AG04450 (cell line): ENCODE measurements around the gene PRCP. TPM values are rescaled to one million over a fixed set of nuclear protein-coding genes. Genes with fewer than 3 reads are reported as not detected.

Experiments used
- CTCF ChIA-PET: fragments of 300-600, 350-600 bp; formaldehyde crosslinking; extraction: SDS; loops from one replicate; lab custom pipeline; 2022; ENCODE audit warnings: antibody characterized with exemption, inconsistent platforms; lab: Charles Lee
- POLR2A ChIA-PET: fragments of 350-600 bp; formaldehyde crosslinking; extraction: SDS; loops from one replicate; lab custom pipeline; 2021; ENCODE audit warnings: antibody characterized with exemption, inconsistent platforms; lab: Yijun Ruan, JAX
- DNase-seq: peaks from one replicate; pipeline ENCODE4 v3.0.0-alpha.2; 2011; ENCODE audit warnings: low read depth, low spot score
- H3K27ac ChIP-seq: one replicate; pipeline ENCODE4 v1.5.1; 2012; ENCODE audit warnings: low read depth, low read length, control low read depth
- H3K27me3 ChIP-seq: one replicate; pipeline ENCODE4 v1.6.0; 2012; ENCODE audit warnings: low read length; ENCODE audit not compliant: control insufficient read depth, insufficient read depth
- H3K4me3 ChIP-seq: 2 replicates; pipeline ENCODE4 v1.5.1; 2011; ENCODE audit warnings: mild to moderate bottlenecking, low read depth, low read length, control low read depth
- H3K9me3 ChIP-seq: 2 replicates; pipeline ENCODE4 v1.5.1; 2012; ENCODE audit warnings: low read length; ENCODE audit not compliant: control insufficient read depth, insufficient read depth
- CTCF ChIP-seq: IDR thresholded peaks from 2 replicates; pipeline ENCODE4 v1.5.1; 2011; ENCODE audit warnings: low read depth, low read length, control low read depth, inconsistent platforms
- polyA plus RNA-seq: library from polyadenylated mRNA; depleted of rRNA; stranded (reverse); fragments of >200 nt; gene quantifications from 2 replicates; pipeline ENCODE4 v1.2.3, GENCODE V29; 2011

The PRCP gene
- polyA plus RNA-seq, 1 experiment: 157 TPM

GRCh38 chr11:82865841-82866240 lies 34.4 kb downstream of the PRCP start:
- Histone ChIP-seq H3K27me3 (no peaks in the 10 kb centered on the region), H3K4me3 (no peak overlapping the region), H3K27ac (no peak overlapping the region), H3K9me3 (no peaks in the 10 kb centered on the region)
- no peak for TF ChIP-seq CTCF
- POLR2A ChIA-PET: no interaction called here
- DNase-seq: no peak
- CTCF ChIA-PET: interaction anchor here (0.7 to 4.2 kb wide), 7 partner anchors 14 to 149 kb away, joined by 3 to 72 read pairs (median 12); partner anchors contain the start of gene DDIAS

- Histone ChIP-seq H3K9me3 (no peaks in the 10 kb centered on the region), H3K27ac (no peak overlapping the region), H3K4me3 (no peak overlapping the region), H3K27me3 (no peaks in the 10 kb centered on the region)
- CTCF ChIA-PET: interaction anchor here (1.0 to 2.8 kb wide), 2 partner anchors 88 to 147 kb away, joined by 3 to 12 read pairs; no protein-coding TSS in a partner anchor
- no peak for DNase-seq
- peak; percentile 60 for TF ChIP-seq CTCF
- POLR2A ChIA-PET: no interaction called here
Observed at GRCh38 chr11:82864268-82864667, 36.0 kb downstream of the PRCP start.

GRCh38 chr11:82863209-82863608 lies 37.0 kb downstream of the PRCP start:
- H3K27ac ChIP-seq: no peak overlapping the region
- TF ChIP-seq CTCF: no peak
- H3K4me3 ChIP-seq: no peak overlapping the region
- no peaks in the 10 kb centered on the region for H3K9me3 ChIP-seq
- DNase-seq: no peak
- no peaks in the 10 kb centered on the region for H3K27me3 ChIP-seq
- ChIA-PET CTCF (interaction anchor here (1.2 to 1.9 kb wide), 4 partner anchors 88 to 387 kb away, joined by 4 to 12 read pairs (median 7); no protein-coding TSS in a partner anchor), POLR2A (no interaction called here)

- Histone ChIP-seq H3K27me3 (no peaks in the 10 kb centered on the region), H3K4me3 (no peak overlapping the region), H3K9me3 (no peaks in the 10 kb centered on the region), H3K27ac (no peak overlapping the region)
- no peak for DNase-seq
- ChIA-PET POLR2A (no interaction called here), CTCF (interaction anchor here (0.6 to 1.9 kb wide), 5 partner anchors 87 to 387 kb away, joined by 3 to 12 read pairs (median 7); no protein-coding TSS in a partner anchor)
- no peak for TF ChIP-seq CTCF
Observed at GRCh38 chr11:82862379-82862778, 37.9 kb downstream of the PRCP start.

DNA sequence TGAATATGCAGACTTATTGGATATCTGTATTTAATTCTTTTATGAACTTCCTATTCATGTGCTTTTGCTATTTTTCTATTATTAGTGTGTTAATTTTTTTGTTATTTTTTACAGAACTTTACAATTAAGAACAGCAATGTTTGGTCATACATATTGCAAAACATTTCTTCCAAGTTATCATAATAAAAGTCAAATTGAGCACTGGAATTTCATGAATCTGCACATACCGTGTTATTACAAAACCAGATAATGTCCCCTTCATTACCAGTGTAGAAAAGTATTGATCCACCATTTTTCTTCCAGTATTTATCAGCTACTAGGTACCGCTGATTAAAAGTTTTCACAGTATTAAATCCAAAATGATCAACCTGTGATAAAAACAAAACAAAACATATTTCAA lies 40.5 kb downstream of the PRCP start:
- no peaks in the 10 kb centered on the region for H3K9me3 ChIP-seq
- ChIA-PET CTCF (interaction anchor here (1.4 to 4.7 kb wide), 4 partner anchors 8 to 391 kb away, joined by 4 to 39 read pairs (median 11); no protein-coding TSS in a partner anchor), POLR2A (interaction anchor here (1.3 kb wide), 1 partner anchor 8 kb away, joined by 3 read pairs; no protein-coding TSS in a partner anchor)
- H3K4me3 ChIP-seq: no peak overlapping the region
- H3K27me3 ChIP-seq: no peaks in the 10 kb centered on the region
- no peak for DNase-seq
- no peak overlapping the region for H3K27ac ChIP-seq
- no peak for TF ChIP-seq CTCF
